Prostate gland (tissue), 2 donors: ENCODE results near the gene PRKAG2. TPM values are rescaled to one million over a fixed set of nuclear protein-coding genes. Genes with fewer than 3 reads are reported as not detected.

Experiments
- DNase-seq: peaks from one replicate; pipeline ENCODE4 v3.0.0-alpha.2; 2019; ENCODE audit warnings: low spot score
- H3K27ac ChIP-seq, 2 donors: fragments of 200-600 bp; sonication (generic); 2 replicates each; pipeline ENCODE4 v1.5.1; 2017 to 2019
- H3K27me3 ChIP-seq: fragments of 200-600 bp; sonication (generic); replicated peaks from 2 replicates; pipeline ENCODE4 v1.5.1; 2019; ENCODE audit not compliant: insufficient read depth
- H3K36me3 ChIP-seq, 2 donors: fragments of 200-600 bp; sonication (generic); 1 replicate in 1 of 2; 2 replicates in 1 of 2; pipeline versions ENCODE4 v1.5.1 to v1.8.1; 2017 to 2019
- H3K4me1 ChIP-seq: fragments of 200-600 bp; sonication (generic); replicated peaks from 2 replicates; pipeline ENCODE4 v1.5.1; 2019
- H3K4me3 ChIP-seq, 2 donors: fragments of 200-600 bp; sonication (generic); 2 replicates each; pipeline ENCODE4 v1.5.1; 2017 to 2019
- H3K9me3 ChIP-seq: fragments of 200-600 bp; sonication (generic); 2 replicates; pipeline ENCODE4 v1.5.1; 2017
- CTCF ChIP-seq, 4 experiments: fragments of 200-600 bp in 2 of 4; fragments of 450-650 bp in 2 of 4; sonication (generic) in 2 of 4; IDR thresholded peaks; 1 replicate in 3 of 4; 2 replicates in 1 of 4; pipeline ENCODE4 v1.5.1; 2016 to 2019; ENCODE audit warnings: antibody characterized with exemption in 4 of 4, mild to moderate bottlenecking in 2 of 4, moderate library complexity in 2 of 4
- POLR2A ChIP-seq: fragments of 450-650 bp; IDR thresholded peaks from one replicate; pipeline ENCODE4 v1.6.1; 2016; ENCODE audit warnings: antibody characterized with exemption, mild to moderate bottlenecking
- POLR2AphosphoS5 ChIP-seq: sonication (generic); formaldehyde crosslinking; IDR thresholded peaks from one replicate; pipeline ENCODE4 v1.6.1; 2017; ENCODE audit warnings: antibody characterized with exemption
- WGBS: methylation state at CpG from one replicate; pipeline ENCODE4 v1.1.5; 2018; 5-methylcytosine and 5-hydroxymethylcytosine counted together
- intact Hi-C: fragments of 100-400 bp; cut with DNase I; formaldehyde crosslinking; loops from one replicate; pipeline ENCODE4 v1.14.2; 2022
- total RNA-seq, 2 donors: library from RNA; depleted of rRNA; stranded (reverse); fragments of >200 nt; gene quantifications; one replicate each; pipeline ENCODE4 v1.1.0, GENCODE V29; 2016

The PRKAG2 gene
- total RNA-seq, 2 donors from 2014 or later, result 31.6 to 38.1 TPM

GRCh38 chr7:151905353-151905752, 28.4 kb upstream of the PRKAG2 start:
- H3K4me1 ChIP-seq, result no peaks in the 10 kb centered on the region
- DNase-seq, result no peak
- no peaks in the 10 kb centered on the region for H3K27me3 ChIP-seq
- H3K27ac ChIP-seq, result no peak overlapping the region
- H3K4me3 ChIP-seq, result no peak overlapping the region
- no peak for TF ChIP-seq CTCF (IDR thresholded peaks at IDR 0.05)
- TF ChIP-seq POLR2A, result no peak
- no peak for TF ChIP-seq POLR2AphosphoS5
- H3K36me3 ChIP-seq, result no peaks in the 10 kb centered on the region
- intact Hi-C loops, result no loop called here
- H3K9me3 ChIP-seq, result no peaks in the 10 kb centered on the region
- 75% methylated on average over 9 of the region's 9 CpGs for WGBS

- no peak overlapping the region for H3K27ac ChIP-seq
- no peak overlapping the region for H3K4me3 ChIP-seq
- H3K36me3 ChIP-seq, result no peaks in the 10 kb centered on the region
- no peaks in the 10 kb centered on the region for H3K27me3 ChIP-seq
- WGBS, result 76% methylated on average over 7 of the region's 7 CpGs
- DNase-seq, result no peak
- no peaks in the 10 kb centered on the region for H3K9me3 ChIP-seq
- intact Hi-C loops, result no loop called here
- no peaks in the 10 kb centered on the region for H3K4me1 ChIP-seq
- TF ChIP-seq POLR2AphosphoS5 (no peak), CTCF (IDR thresholded peaks at IDR 0.05) (no peak), POLR2A (no peak)
Observed at GRCh38 chr7:151904270-151904669, 27.4 kb upstream of the PRKAG2 start.

GRCh38 chr7:151903249-151904032, 26.5 kb upstream of the PRKAG2 start:
- intact Hi-C loops, result no loop called here
- DNase-seq, result no peak
- Histone ChIP-seq H3K9me3 (no peaks in the 10 kb centered on the region), H3K27me3 (no peaks in the 10 kb centered on the region), H3K4me3 (no peak overlapping the region), H3K27ac (no peak overlapping the region), H3K36me3 (no peaks in the 10 kb centered on the region), H3K4me1 (no peaks in the 10 kb centered on the region)
- TF ChIP-seq CTCF (IDR thresholded peaks at IDR 0.05) (no peak), POLR2AphosphoS5 (no peak)
- WGBS, result 71% methylated on average over 9 of the region's 9 CpGs

- Histone ChIP-seq H3K9me3 (no peaks in the 10 kb centered on the region), H3K4me3 (no peak overlapping the region), H3K27ac (no peak overlapping the region), H3K4me1 (no peaks in the 10 kb centered on the region), H3K36me3 (no peaks in the 10 kb centered on the region), H3K27me3 (no peaks in the 10 kb centered on the region)
- TF ChIP-seq POLR2A (no peak), CTCF (IDR thresholded peaks at IDR 0.05) (no peak), POLR2AphosphoS5 (no peak)
- WGBS, result 81% methylated on average over 17 of the region's 17 CpGs
- no peak for DNase-seq
- intact Hi-C loops, result no loop called here
Observed at GRCh38 chr7:151902311-151902710, 25.4 kb upstream of the PRKAG2 start.

- DNase-seq, result no peak
- H3K4me3 ChIP-seq, result no peak overlapping the region
- 89% methylated on average over 5 of the region's 5 CpGs for WGBS
- no peak overlapping the region for H3K27ac ChIP-seq
- no peaks in the 10 kb centered on the region for H3K27me3 ChIP-seq
- H3K36me3 ChIP-seq, result no peaks in the 10 kb centered on the region
- intact Hi-C loops, result no loop called here
- H3K4me1 ChIP-seq, result no peaks in the 10 kb centered on the region
- TF ChIP-seq CTCF (IDR thresholded peaks at IDR 0.05) (no peak), POLR2AphosphoS5 (no peak), POLR2A (no peak)
- H3K9me3 ChIP-seq, result no peaks in the 10 kb centered on the region
Observed at GRCh38 chr7:151901828-151902227, 24.9 kb upstream of the PRKAG2 start.
